Thyroid gland (tissue), 4 donors: Measurements from ENCODE around the gene SLC17A2.

Source experiments
- CTCF ChIP-seq, 6 experiments: fragments of 200-600 bp in 3 of 6; fragments of 450-650 bp in 3 of 6; sonication (generic) in 3 of 6; IDR thresholded peaks; one replicate each; pipeline ENCODE4 v1.5.1; 2016 to 2019; ENCODE audit warnings: antibody characterized with exemption in 6 of 6, mild to moderate bottlenecking in 2 of 6, inconsistent platforms in 1 of 6, moderate library complexity in 1 of 6
- POLR2A ChIP-seq, 2 donors: fragments of 450-650 bp; IDR thresholded peaks; one replicate each; pipeline ENCODE4 v1.6.1; 2017; ENCODE audit warnings: antibody characterized with exemption in 2 of 2, mild to moderate bottlenecking in 2 of 2, moderate library complexity in 1 of 2

DNA sequence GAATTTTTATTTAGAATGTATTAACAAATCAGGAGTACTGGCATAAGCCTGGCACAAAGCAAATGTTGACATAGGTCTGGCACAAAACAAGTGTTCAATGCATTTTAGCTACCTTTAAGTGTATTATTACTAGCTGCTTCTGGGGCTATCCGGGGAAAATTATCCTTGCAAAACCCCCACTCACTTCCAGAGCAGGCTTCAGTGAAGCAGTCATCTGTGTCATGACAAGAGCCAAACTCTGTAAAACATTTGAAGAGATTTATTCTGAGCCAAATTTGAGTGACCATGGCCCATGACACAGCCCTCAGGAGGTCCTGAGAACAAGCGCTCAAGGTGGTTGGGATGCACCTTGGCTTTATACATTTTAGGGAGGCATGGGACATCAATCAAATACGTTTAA lies 25.7 kb upstream of the SLC17A2 start:
- TF ChIP-seq CTCF (IDR thresholded peaks at IDR 0.05): no peak
- TF ChIP-seq POLR2A (IDR thresholded peaks at IDR 0.05): no peak
